H9 (cell line): ENCODE data around the gene PRKCA. TPM values are rescaled to one million over a fixed set of nuclear protein-coding genes. Genes with fewer than 3 reads are reported as not detected.

Experiments
- DNase-seq: peaks from one replicate; pipeline ENCODE4 v3.0.0-alpha.2; 2017
- H2AFZ ChIP-seq: one replicate; pipeline ENCODE4 v1.6.1; 2013; ENCODE audit warnings: mild to moderate bottlenecking, low read length, control low read depth, moderate library complexity
- H2AK5ac ChIP-seq: 2 replicates; pipeline ENCODE4 v1.6.1; 2013; ENCODE audit warnings: low read length, control low read depth, mixed read lengths; ENCODE audit not compliant: insufficient read length
- H2BK120ac ChIP-seq: one replicate; pipeline ENCODE4 v1.6.1; 2013; ENCODE audit warnings: low read depth, mild to moderate bottlenecking, low read length, control low read depth, inconsistent platforms; ENCODE audit not compliant: poor library complexity, severe bottlenecking
- H2BK12ac ChIP-seq: 2 replicates; pipeline ENCODE4 v1.6.1; 2013; ENCODE audit warnings: low read length, control low read depth, mixed read lengths, low read depth; ENCODE audit not compliant: insufficient read length
- H2BK15ac ChIP-seq: 2 replicates; pipeline ENCODE4 v1.6.1; 2013; ENCODE audit warnings: low read depth, low read length, control low read depth
- H2BK20ac ChIP-seq: one replicate; pipeline ENCODE4 v1.6.1; 2013; ENCODE audit warnings: low read depth, mild to moderate bottlenecking, low read length, control low read depth, inconsistent platforms; ENCODE audit not compliant: poor library complexity, severe bottlenecking
- H2BK5ac ChIP-seq: 2 replicates; pipeline ENCODE4 v1.6.1; 2013; ENCODE audit warnings: low read length, control low read depth, mixed read lengths; ENCODE audit not compliant: insufficient read length
- H3K14ac ChIP-seq: 2 replicates; pipeline ENCODE4 v1.6.1; 2013; ENCODE audit warnings: low read length, control low read depth; ENCODE audit not compliant: insufficient read depth
- H3K18ac ChIP-seq: 2 replicates; pipeline ENCODE4 v1.6.1; 2013; ENCODE audit warnings: low read depth, mild to moderate bottlenecking, mixed read lengths, low read length, control low read depth; ENCODE audit not compliant: insufficient read length
- H3K23ac ChIP-seq: 2 replicates; pipeline ENCODE4 v1.6.1; 2013; ENCODE audit warnings: low read length, control low read depth, mixed read lengths, low read depth; ENCODE audit not compliant: insufficient read length
- H3K23me2 ChIP-seq: 2 replicates; pipeline ENCODE4 v1.6.1; 2013; ENCODE audit warnings: low read depth, mild to moderate bottlenecking, mixed read lengths, low read length, control low read depth; ENCODE audit not compliant: insufficient read length, poor library complexity, severe bottlenecking
- H3K27ac ChIP-seq: 2 replicates; pipeline ENCODE4 v1.5.1; 2013; ENCODE audit warnings: low read length, control low read depth, mixed read lengths, low read depth; ENCODE audit not compliant: insufficient read length
- H3K27me3 ChIP-seq: 2 replicates; pipeline ENCODE4 v1.6.1; 2013; ENCODE audit warnings: low read length, control low read depth, inconsistent platforms; ENCODE audit not compliant: insufficient read depth
- H3K4ac ChIP-seq: 2 replicates; pipeline ENCODE4 v1.6.1; 2013; ENCODE audit warnings: low read depth, mild to moderate bottlenecking, control low read depth, inconsistent platforms, low read length, moderate library complexity
- H3K4me1 ChIP-seq: 2 replicates; pipeline ENCODE4 v1.6.1; 2013; ENCODE audit warnings: low read length, control low read depth, inconsistent platforms; ENCODE audit not compliant: insufficient read depth
- H3K4me2 ChIP-seq: 2 replicates; pipeline ENCODE4 v1.6.1; 2013; ENCODE audit warnings: low read length, control low read depth, mixed read lengths; ENCODE audit not compliant: insufficient read length, insufficient read depth
- H3K56ac ChIP-seq: 2 replicates; pipeline ENCODE4 v1.6.1; 2013; ENCODE audit warnings: low read depth, mild to moderate bottlenecking, mixed read lengths, low read length, control low read depth; ENCODE audit not compliant: insufficient read length
- H3K79me1 ChIP-seq: 2 replicates; pipeline ENCODE4 v1.6.1; 2013; ENCODE audit warnings: low read depth, mild to moderate bottlenecking, moderate library complexity, low read length, control low read depth, inconsistent platforms; ENCODE audit not compliant: insufficient read depth, poor library complexity, severe bottlenecking
- H3K79me2 ChIP-seq: 2 replicates; pipeline ENCODE4 v1.6.1; 2013; ENCODE audit warnings: low read length, control low read depth, inconsistent platforms; ENCODE audit not compliant: insufficient read depth
- H3K9ac ChIP-seq: 2 replicates; pipeline ENCODE4 v1.6.1; 2013; ENCODE audit warnings: low read length, control low read depth, mixed read lengths; ENCODE audit not compliant: insufficient read length; ENCODE audit errors: extremely low read depth
- H3K9me3 ChIP-seq: one replicate; pipeline ENCODE4 v1.6.1; 2013; ENCODE audit warnings: low read depth, low read length, inconsistent platforms; ENCODE audit not compliant: control insufficient read depth
- H3T11ph ChIP-seq: one replicate; pipeline ENCODE4 v1.6.1; 2013; ENCODE audit warnings: mild to moderate bottlenecking, low read length, control low read depth, inconsistent platforms
- H4K20me1 ChIP-seq: one replicate; pipeline ENCODE4 v1.6.1; 2013; ENCODE audit not compliant: control insufficient read depth, insufficient read length, insufficient read depth
- H4K5ac ChIP-seq: 2 replicates; pipeline ENCODE4 v1.6.1; 2013; ENCODE audit warnings: low read depth, mild to moderate bottlenecking, mixed read lengths, low read length, control low read depth; ENCODE audit not compliant: insufficient read length
- H4K8ac ChIP-seq: replicated peaks from 2 replicates; pipeline ENCODE4 v1.6.1; 2013; ENCODE audit warnings: low read length, control low read depth, mixed read lengths, low read depth; ENCODE audit not compliant: insufficient read length
- H4K91ac ChIP-seq: 2 replicates; pipeline ENCODE4 v1.6.1; 2013; ENCODE audit warnings: low read depth, mild to moderate bottlenecking, moderate library complexity, mixed read lengths, low read length, control low read depth; ENCODE audit not compliant: insufficient read length
- H3K27ac Mint-ChIP-seq, 3 experiments: 2 replicates in 2 of 3; 3 replicates in 1 of 3; pipeline ENCODE4 v1.8.0; 2020 to 2021; ENCODE audit warnings: mixed read lengths in 3 of 3, mild to moderate bottlenecking in 1 of 3, moderate library complexity in 1 of 3
- H3K27me3 Mint-ChIP-seq: 2 replicates; pipeline ENCODE4 v1.8.0; 2021; ENCODE audit warnings: low read depth, mild to moderate bottlenecking, moderate library complexity, mixed read lengths
- H3K36me3 Mint-ChIP-seq, 3 experiments: 2 replicates in 2 of 3; 3 replicates in 1 of 3; pipeline ENCODE4 v1.8.0; 2020 to 2021; ENCODE audit warnings: low read depth in 3 of 3, mixed read lengths in 3 of 3; ENCODE audit not compliant: insufficient read depth in 1 of 3
- H3K4me1 Mint-ChIP-seq, 2 experiments: 2 replicates each; pipeline ENCODE4 v1.8.0; 2020; ENCODE audit warnings: mixed read lengths in 2 of 2
- H3K4me3 Mint-ChIP-seq, 2 experiments: 2 replicates in 1 of 2; 3 replicates in 1 of 2; pipeline ENCODE4 v1.8.0; 2020 to 2021; ENCODE audit warnings: mild to moderate bottlenecking in 2 of 2, mixed read lengths in 2 of 2, moderate library complexity in 1 of 2
- H3K9me3 Mint-ChIP-seq, 2 experiments: 2 replicates in 1 of 2; 3 replicates in 1 of 2; pipeline ENCODE4 v1.8.0; 2020; ENCODE audit warnings: mild to moderate bottlenecking in 2 of 2, mixed read lengths in 2 of 2, moderate library complexity in 1 of 2
- WGBS: extraction: QIAGEN DNeasy Blood & Tissue Kit; methylation state at CpG from one replicate; pipeline ENCODE4 v1.1.7; 2013; ENCODE audit warnings: missing lambda C conversion rate, low lambda C conversion rate, mixed read lengths; ENCODE audit not compliant: insufficient read length; ENCODE audit errors: extremely low coverage; 5-methylcytosine and 5-hydroxymethylcytosine counted together
- total RNA-seq: library from RNA; stranded (reverse); gene quantifications from 2 replicates; pipeline ENCODE4 v1.2.1, GENCODE V29; 2021
- TF ChIP-seq, protein P1 (sequence below): fragments of 200-600 bp; sonication (generic); conservative IDR thresholded peaks from 3 replicates; pipeline ENCODE4 v1.8.0; 2021; ENCODE audit warnings: antibody characterized with exemption, mild to moderate bottlenecking

The PRKCA gene
- total RNA-seq, 1 experiment from 2014 or later, result 10.5 TPM

GRCh38 chr17:66690166-66690565, 387.8 kb downstream of the PRKCA start:
- peaks cover 7% of the 10 kb centered on the region; the same call in 1 of the 2 replicates for H3K4me1 ChIP-seq
- peaks cover 0 to 6% (median 0%) of the 10 kb centered on the region in 3 experiments; a peak in 2 of 7 replicates for H3K36me3 Mint-ChIP-seq
- TF ChIP-seq, protein P1, sequence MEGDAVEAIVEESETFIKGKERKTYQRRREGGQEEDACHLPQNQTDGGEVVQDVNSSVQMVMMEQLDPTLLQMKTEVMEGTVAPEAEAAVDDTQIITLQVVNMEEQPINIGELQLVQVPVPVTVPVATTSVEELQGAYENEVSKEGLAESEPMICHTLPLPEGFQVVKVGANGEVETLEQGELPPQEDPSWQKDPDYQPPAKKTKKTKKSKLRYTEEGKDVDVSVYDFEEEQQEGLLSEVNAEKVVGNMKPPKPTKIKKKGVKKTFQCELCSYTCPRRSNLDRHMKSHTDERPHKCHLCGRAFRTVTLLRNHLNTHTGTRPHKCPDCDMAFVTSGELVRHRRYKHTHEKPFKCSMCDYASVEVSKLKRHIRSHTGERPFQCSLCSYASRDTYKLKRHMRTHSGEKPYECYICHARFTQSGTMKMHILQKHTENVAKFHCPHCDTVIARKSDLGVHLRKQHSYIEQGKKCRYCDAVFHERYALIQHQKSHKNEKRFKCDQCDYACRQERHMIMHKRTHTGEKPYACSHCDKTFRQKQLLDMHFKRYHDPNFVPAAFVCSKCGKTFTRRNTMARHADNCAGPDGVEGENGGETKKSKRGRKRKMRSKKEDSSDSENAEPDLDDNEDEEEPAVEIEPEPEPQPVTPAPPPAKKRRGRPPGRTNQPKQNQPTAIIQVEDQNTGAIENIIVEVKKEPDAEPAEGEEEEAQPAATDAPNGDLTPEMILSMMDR, result no peak
- no peak overlapping the region for H4K91ac ChIP-seq
- no peak overlapping the region for H4K5ac ChIP-seq
- H4K8ac ChIP-seq, result no peak overlapping the region
- no peaks in the 10 kb centered on the region for H3K9me3 Mint-ChIP-seq
- no peaks in the 10 kb centered on the region for H3K9me3 ChIP-seq
- no peaks in the 10 kb centered on the region for H3K27me3 ChIP-seq
- H3K4me2 ChIP-seq, result no peak overlapping the region
- no peak overlapping the region for H3K23ac ChIP-seq
- H3K79me2 ChIP-seq, result no peaks in the 10 kb centered on the region
- H2AK5ac ChIP-seq, result no peak overlapping the region
- H3K56ac ChIP-seq, result no peak overlapping the region
- no peak overlapping the region for H3K9ac ChIP-seq
- no CpG with 5 or more reads among the region's 7 CpGs for WGBS
- no peak overlapping the region for H3K4me3 Mint-ChIP-seq
- no peak overlapping the region for H2BK12ac ChIP-seq
- no peak overlapping the region for H3K18ac ChIP-seq
- no peaks in the 10 kb centered on the region for H3K27me3 Mint-ChIP-seq
- H2BK120ac ChIP-seq, result no peak overlapping the region
- no peak overlapping the region for H3K27ac ChIP-seq
- H3K4ac ChIP-seq, result no peak overlapping the region
- peak overlapping the region in 1 of 3 experiments; percentile 34; a peak in 1 of 7 replicates for H3K27ac Mint-ChIP-seq
- H2BK20ac ChIP-seq, result no peak overlapping the region
- no peak overlapping the region for H2AFZ ChIP-seq
- peaks cover 13 to 23% of the 10 kb centered on the region in 2 experiments for H3K4me1 Mint-ChIP-seq
- no peaks in the 10 kb centered on the region for H3K79me1 ChIP-seq
- H3K23me2 ChIP-seq, result no peaks in the 10 kb centered on the region
- DNase-seq, result no peak
- H3K14ac ChIP-seq, result no peak overlapping the region
- no peak overlapping the region for H2BK15ac ChIP-seq
- no peak overlapping the region for H2BK5ac ChIP-seq
- no peak overlapping the region for H3T11ph ChIP-seq
- no peaks in the 10 kb centered on the region for H4K20me1 ChIP-seq
